GM23338 (cell line): Measurements from ENCODE around the gene GART. TPM values are rescaled to one million over a fixed set of nuclear protein-coding genes. Genes with fewer than 3 reads are reported as not detected.

ENCODE experiments used
- ATAC-seq: fragments of 200-7000 bp; cut with Tn5 transposase; 3 replicates; pipeline ENCODE4 v1.9.1; 2020
- DNase-seq: peaks from one replicate; pipeline ENCODE4 v3.0.0-alpha.2; 2015; ENCODE audit warnings: low spot score
- H2AFZ ChIP-seq: fragments of 200-600 bp; sonication (generic); 2 replicates; pipeline ENCODE4 v1.8.0; 2016; ENCODE audit warnings: antibody characterized with exemption, mild to moderate bottlenecking, moderate library complexity
- H3F3A ChIP-seq: fragments of 200-600 bp; sonication (generic); replicated peaks from 2 replicates; pipeline ENCODE4 v1.8.0; 2017; ENCODE audit warnings: antibody characterized with exemption, mixed run types, low read depth
- H3K27ac ChIP-seq: fragments of 200-600 bp; sonication (generic); 2 replicates; pipeline ENCODE4 v1.6.1; 2016; ENCODE audit warnings: low read depth
- H3K27me3 ChIP-seq: fragments of 200-600 bp; sonication (generic); 2 replicates; pipeline ENCODE4 v1.8.0; 2016; ENCODE audit warnings: mild to moderate bottlenecking, mixed run types, moderate library complexity; ENCODE audit not compliant: insufficient read depth
- H3K36me3 ChIP-seq: fragments of 200-600 bp; sonication (generic); 2 replicates; pipeline ENCODE4 v1.8.0; 2016; ENCODE audit warnings: mild to moderate bottlenecking; ENCODE audit not compliant: insufficient read depth
- H3K4me1 ChIP-seq: fragments of 200-600 bp; sonication (generic); 2 replicates; pipeline ENCODE4 v1.8.0; 2016; ENCODE audit warnings: mild to moderate bottlenecking, moderate library complexity; ENCODE audit not compliant: insufficient read depth
- H3K4me2 ChIP-seq: fragments of 200-600 bp; sonication (generic); 2 replicates; pipeline ENCODE4 v1.7.1; 2017; ENCODE audit warnings: mixed run types
- H3K4me3 ChIP-seq: fragments of 200-600 bp; sonication (generic); 2 replicates; pipeline ENCODE4 v1.6.1; 2016; ENCODE audit warnings: mixed run types
- H3K79me2 ChIP-seq: fragments of 200-600 bp; sonication (generic); replicated peaks from 2 replicates; pipeline ENCODE4 v1.8.0; 2017; ENCODE audit warnings: mild to moderate bottlenecking; ENCODE audit not compliant: insufficient read depth
- H3K9me2 ChIP-seq: fragments of 200-600 bp; sonication (generic); 2 replicates; pipeline ENCODE4 v1.8.0; 2017; ENCODE audit not compliant: insufficient read depth
- H4K20me1 ChIP-seq: fragments of 200-600 bp; sonication (generic); replicated peaks from 2 replicates; pipeline ENCODE4 v1.8.0; 2017; ENCODE audit warnings: mild to moderate bottlenecking; ENCODE audit not compliant: insufficient read depth
- H3K27ac Mint-ChIP-seq: 2 replicates; pipeline ENCODE4 v1.8.0; 2020; ENCODE audit warnings: inconsistent platforms, mild to moderate bottlenecking, moderate library complexity, mixed read lengths
- H3K27me3 Mint-ChIP-seq: 3 replicates; pipeline ENCODE4 v1.8.0; 2022; ENCODE audit warnings: low read depth, mild to moderate bottlenecking, moderate library complexity, mixed read lengths, inconsistent platforms; ENCODE audit not compliant: insufficient read depth, poor library complexity
- H3K36me3 Mint-ChIP-seq: 3 replicates; pipeline ENCODE4 v1.8.0; 2021; ENCODE audit warnings: low read depth, mild to moderate bottlenecking, inconsistent platforms, moderate library complexity, mixed read lengths
- H3K4me1 Mint-ChIP-seq: 3 replicates; pipeline ENCODE4 v1.8.0; 2020; ENCODE audit warnings: mild to moderate bottlenecking, inconsistent platforms, mixed read lengths
- H3K4me3 Mint-ChIP-seq: 3 replicates; pipeline ENCODE4 v1.8.0; 2021; ENCODE audit warnings: moderate library complexity, mild to moderate bottlenecking, inconsistent platforms, mixed read lengths
- H3K9me3 Mint-ChIP-seq: 3 replicates; pipeline ENCODE4 v1.8.0; 2020; ENCODE audit warnings: moderate library complexity, mild to moderate bottlenecking, inconsistent platforms, mixed read lengths
- ETS1 ChIP-seq: IDR thresholded peaks from 2 replicates; pipeline ENCODE4 v1.6.1; 2016; ENCODE audit warnings: antibody characterized with exemption
- EZH2 ChIP-seq: fragments of 200-600 bp; sonication (generic); IDR thresholded peaks from one replicate; pipeline ENCODE4 v1.8.0; 2017; ENCODE audit warnings: antibody characterized with exemption, mild to moderate bottlenecking, low read depth; ENCODE audit not compliant: unreplicated experiment
- EZH2phosphoT487 ChIP-seq: fragments of 200-600 bp; sonication (generic); IDR thresholded peaks from one replicate; pipeline ENCODE4 v1.8.1; 2018; ENCODE audit warnings: antibody characterized with exemption; ENCODE audit not compliant: unreplicated experiment
- JUNB ChIP-seq: IDR thresholded peaks from one replicate; pipeline ENCODE4 v1.6.1; 2016; ENCODE audit warnings: antibody characterized with exemption; ENCODE audit not compliant: unreplicated experiment
- NANOG ChIP-seq: IDR thresholded peaks from 2 replicates; pipeline ENCODE4 v1.6.1; 2016; ENCODE audit warnings: antibody characterized with exemption, borderline replicate concordance
- STAT1 ChIP-seq: IDR thresholded peaks from one replicate; pipeline ENCODE4 v1.6.1; 2016; ENCODE audit warnings: antibody characterized with exemption; ENCODE audit not compliant: unreplicated experiment
- ZNF114 ChIP-seq: fragments of 250-450 bp; sonication (Bioruptor Pico); IDR thresholded peaks from 2 replicates; pipeline ENCODE4 v1.5.0; 2020; ENCODE audit warnings: mild to moderate bottlenecking, moderate library complexity
- ZNF331 ChIP-seq: fragments of 250-450 bp; sonication (Bioruptor Pico); IDR thresholded peaks from 2 replicates; pipeline ENCODE4 v1.5.0; 2020; ENCODE audit warnings: low read depth, mild to moderate bottlenecking, moderate library complexity
- polyA plus RNA-seq: library from polyadenylated mRNA; unstranded; fragments of >200 nt; fragmentation: Nextera tagmentation; extraction: Ambion mirVana; gene quantifications from 2 replicates; pipeline ENCODE4 v1.2.1, GENCODE V29; 2016
- total RNA-seq: library from RNA; depleted of rRNA; stranded (reverse); fragments of >200 nt; shearing (Covaris generic); gene quantifications from 2 replicates; pipeline ENCODE4 v1.2.3, GENCODE V29; 2014
- TF ChIP-seq, protein P1 (sequence below): IDR thresholded peaks from one replicate; pipeline ENCODE4 v1.6.1; 2018; ENCODE audit warnings: antibody characterized with exemption; ENCODE audit not compliant: unreplicated experiment

Gene GART
- total and polyA plus RNA-seq, 2 experiments from 2014 or later = 87.6 to 224 TPM

DNA sequence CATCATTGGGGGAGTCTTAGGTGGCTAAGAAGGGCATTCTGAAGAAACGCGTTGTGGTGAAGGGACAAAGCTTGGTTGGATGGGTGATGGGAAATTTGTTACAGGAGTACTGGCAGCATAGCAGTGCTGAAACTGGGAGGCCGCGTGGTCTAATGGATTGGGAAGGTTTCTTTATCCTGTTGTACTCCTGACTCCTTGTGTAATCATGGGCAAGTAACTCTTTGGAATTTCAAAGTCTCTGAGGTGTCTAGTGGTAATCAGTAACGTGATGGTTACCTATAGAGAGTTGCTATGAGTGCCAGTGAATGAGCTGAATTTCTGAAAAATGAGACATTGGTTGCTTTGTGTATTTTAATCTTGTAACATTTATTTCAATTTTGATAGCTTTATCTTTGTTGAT is 28.1 kb upstream of the GART start:
- H4K20me1 ChIP-seq = peaks cover 15% of the 10 kb centered on the region
- H3K79me2 ChIP-seq = peaks cover 9% of the 10 kb centered on the region
- no peaks in the 10 kb centered on the region for H3K9me2 ChIP-seq
- H3K36me3 ChIP-seq = peaks cover 52% of the 10 kb centered on the region
- DNase-seq (no peak), ATAC-seq (no peak)
- TF ChIP-seq STAT1 = no peak
- no peak for TF ChIP-seq JUNB
- no peak for TF ChIP-seq ZNF114 (CRISPR knock-in tag)
- no peak for TF ChIP-seq ETS1
- TF ChIP-seq, protein P1, sequence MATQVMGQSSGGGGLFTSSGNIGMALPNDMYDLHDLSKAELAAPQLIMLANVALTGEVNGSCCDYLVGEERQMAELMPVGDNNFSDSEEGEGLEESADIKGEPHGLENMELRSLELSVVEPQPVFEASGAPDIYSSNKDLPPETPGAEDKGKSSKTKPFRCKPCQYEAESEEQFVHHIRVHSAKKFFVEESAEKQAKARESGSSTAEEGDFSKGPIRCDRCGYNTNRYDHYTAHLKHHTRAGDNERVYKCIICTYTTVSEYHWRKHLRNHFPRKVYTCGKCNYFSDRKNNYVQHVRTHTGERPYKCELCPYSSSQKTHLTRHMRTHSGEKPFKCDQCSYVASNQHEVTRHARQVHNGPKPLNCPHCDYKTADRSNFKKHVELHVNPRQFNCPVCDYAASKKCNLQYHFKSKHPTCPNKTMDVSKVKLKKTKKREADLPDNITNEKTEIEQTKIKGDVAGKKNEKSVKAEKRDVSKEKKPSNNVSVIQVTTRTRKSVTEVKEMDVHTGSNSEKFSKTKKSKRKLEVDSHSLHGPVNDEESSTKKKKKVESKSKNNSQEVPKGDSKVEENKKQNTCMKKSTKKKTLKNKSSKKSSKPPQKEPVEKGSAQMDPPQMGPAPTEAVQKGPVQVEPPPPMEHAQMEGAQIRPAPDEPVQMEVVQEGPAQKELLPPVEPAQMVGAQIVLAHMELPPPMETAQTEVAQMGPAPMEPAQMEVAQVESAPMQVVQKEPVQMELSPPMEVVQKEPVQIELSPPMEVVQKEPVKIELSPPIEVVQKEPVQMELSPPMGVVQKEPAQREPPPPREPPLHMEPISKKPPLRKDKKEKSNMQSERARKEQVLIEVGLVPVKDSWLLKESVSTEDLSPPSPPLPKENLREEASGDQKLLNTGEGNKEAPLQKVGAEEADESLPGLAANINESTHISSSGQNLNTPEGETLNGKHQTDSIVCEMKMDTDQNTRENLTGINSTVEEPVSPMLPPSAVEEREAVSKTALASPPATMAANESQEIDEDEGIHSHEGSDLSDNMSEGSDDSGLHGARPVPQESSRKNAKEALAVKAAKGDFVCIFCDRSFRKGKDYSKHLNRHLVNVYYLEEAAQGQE = no peak
- TF ChIP-seq EZH2 = no peak
- H3K27me3 Mint-ChIP-seq = no peaks in the 10 kb centered on the region
- peaks cover 64% of the 10 kb centered on the region for H3K36me3 Mint-ChIP-seq
- no peaks in the 10 kb centered on the region for H3K4me1 Mint-ChIP-seq
- no peak overlapping the region for H3K4me2 ChIP-seq
- H3K27ac ChIP-seq = no peak overlapping the region
- no peaks in the 10 kb centered on the region for H3K9me3 Mint-ChIP-seq
- no peaks in the 10 kb centered on the region for H3K27me3 ChIP-seq
- H3K4me3 ChIP-seq = no peak overlapping the region
- H3K4me1 ChIP-seq = no peaks in the 10 kb centered on the region
- no peak overlapping the region for H3K4me3 Mint-ChIP-seq
- H3K27ac Mint-ChIP-seq = peak overlapping the region; percentile 38; the same call in 1 of the 2 replicates
- H2AFZ ChIP-seq = no peak overlapping the region
- H3F3A ChIP-seq = peaks cover 3% of the 10 kb centered on the region; the same call in 1 of the 2 replicates

GRCh38 chr21:33568448-33568847 is 26.5 kb upstream of the GART start:
- no peak overlapping the region for H3K4me3 Mint-ChIP-seq
- H3K4me1 ChIP-seq = no peaks in the 10 kb centered on the region
- ATAC-seq (no peak), DNase-seq (no peak)
- H3K27me3 ChIP-seq = no peaks in the 10 kb centered on the region
- no peaks in the 10 kb centered on the region for H3K27me3 Mint-ChIP-seq
- no peaks in the 10 kb centered on the region for H3K4me1 Mint-ChIP-seq
- H3K36me3 Mint-ChIP-seq = peaks cover 53% of the 10 kb centered on the region
- H2AFZ ChIP-seq = no peak overlapping the region
- no peak overlapping the region for H3K27ac ChIP-seq
- TF ChIP-seq EZH2phosphoT487 (no peak), ETS1 (no peak), NANOG (no peak), EZH2 (no peak), ZNF331 (CRISPR knock-in tag) (no peak), ZNF114 (CRISPR knock-in tag) (no peak)
- no peak overlapping the region for H3K27ac Mint-ChIP-seq
- H3K79me2 ChIP-seq = peaks cover 11% of the 10 kb centered on the region
- H3K9me3 Mint-ChIP-seq = no peaks in the 10 kb centered on the region
- peaks cover 3% of the 10 kb centered on the region; the same call in 1 of the 2 replicates for H3F3A ChIP-seq
- peaks cover 40% of the 10 kb centered on the region for H3K36me3 ChIP-seq
- H3K4me2 ChIP-seq = no peak overlapping the region
- H4K20me1 ChIP-seq = peaks cover 9% of the 10 kb centered on the region
- no peaks in the 10 kb centered on the region for H3K9me2 ChIP-seq
- H3K4me3 ChIP-seq = no peak overlapping the region
